NCI-H1092 treated with DMSO at 0.1 percent for 48 hours (cell line): ENCODE measurements around the gene SLC15A1.
A peak's percentile ranks its signal among the peaks of the same experiment; 100 is the strongest.
"Not testable (repeated sequence)": the region's sequence is repeated elsewhere in the genome, so short reads cannot be mapped to it uniquely, and the experiment has no call there.

ENCODE experiments used
- DNase-seq: peaks from one replicate; lab custom pipeline; 2025; lab: John Stamatoyannopoulos, UW

SLC15A1 gene

GRCh38 chr13:98781045-98781444 is 28.6 kb upstream of the SLC15A1 start:
- DNase-seq, result no peak

- DNase-seq, result no peak
Measured at GRCh38 chr13:98780451-98780850, 28.0 kb upstream of the SLC15A1 start.

GRCh38 chr13:98779695-98780094 is 27.2 kb upstream of the SLC15A1 start:
- DNase-seq, result no peak

- DNase-seq, result no peak
Measured at GRCh38 chr13:98778749-98779148, 26.3 kb upstream of the SLC15A1 start.

GRCh38 chr13:98776644-98777043 is 24.2 kb upstream of the SLC15A1 start:
- DNase-seq, result no peak

- no peak for DNase-seq
Measured at GRCh38 chr13:98775844-98776598, 23.5 kb upstream of the SLC15A1 start.

- no peak for DNase-seq
Measured at GRCh38 chr13:98775386-98775785, 22.9 kb upstream of the SLC15A1 start.

- no peak for DNase-seq
Measured at GRCh38 chr13:98774776-98775175, 22.3 kb upstream of the SLC15A1 start.

GRCh38 chr13:98773921-98774320 is 21.4 kb upstream of the SLC15A1 start:
- no peak for DNase-seq

GRCh38 chr13:98772794-98773452 is 20.5 kb upstream of the SLC15A1 start:
- no peak for DNase-seq

- DNase-seq, result no peak
Measured at GRCh38 chr13:98771838-98772611, 19.6 kb upstream of the SLC15A1 start.

- no peak for DNase-seq
Measured at GRCh38 chr13:98769736-98770135, 17.3 kb upstream of the SLC15A1 start.

- no peak for DNase-seq
Measured at GRCh38 chr13:98768522-98768921, 16.1 kb upstream of the SLC15A1 start.

- no peak for DNase-seq
Measured at GRCh38 chr13:98766697-98767096, 14.2 kb upstream of the SLC15A1 start.

GRCh38 chr13:98765996-98766519 is 13.6 kb upstream of the SLC15A1 start:
- peak; percentile 66 for DNase-seq

GRCh38 chr13:98761986-98762616 is 9.6 kb upstream of the SLC15A1 start:
- no peak for DNase-seq

- DNase-seq, result no peak
Measured at GRCh38 chr13:98761126-98761985, 8.9 kb upstream of the SLC15A1 start.

- no peak for DNase-seq
Measured at GRCh38 chr13:98755729-98756128, 3.3 kb upstream of the SLC15A1 start.

GRCh38 chr13:98755116-98755515 is 2.6 kb upstream of the SLC15A1 start:
- no peak for DNase-seq

GRCh38 chr13:98754468-98754867 is 2.0 kb upstream of the SLC15A1 start:
- not testable (repeated sequence) for DNase-seq

- DNase-seq, result no peak
Measured at GRCh38 chr13:98751861-98752466, 508 bp downstream of the SLC15A1 start.
